Esophagus muscularis mucosa (tissue), 3 donors: ENCODE measurements around the gene CORO2B.

Experiments used
- EP300 ChIP-seq: sonication (generic); formaldehyde crosslinking; IDR thresholded peaks from one replicate; pipeline ENCODE4 v1.6.1; 2017; ENCODE audit warnings: antibody characterized with exemption
- TF ChIP-seq, protein P1 (sequence below), 3 experiments: fragments of 200-600 bp in 2 of 3; fragments of 450-650 bp in 1 of 3; sonication (generic) in 2 of 3; IDR thresholded peaks; one replicate each; pipeline ENCODE4 v1.5.1; 2017 to 2019; ENCODE audit warnings: antibody characterized with exemption in 3 of 3, mild to moderate bottlenecking in 2 of 3, moderate library complexity in 1 of 3

GRCh38 chr15:68601206-68602197 lies 22.7 kb downstream of the CORO2B start:
- TF ChIP-seq, protein P1, sequence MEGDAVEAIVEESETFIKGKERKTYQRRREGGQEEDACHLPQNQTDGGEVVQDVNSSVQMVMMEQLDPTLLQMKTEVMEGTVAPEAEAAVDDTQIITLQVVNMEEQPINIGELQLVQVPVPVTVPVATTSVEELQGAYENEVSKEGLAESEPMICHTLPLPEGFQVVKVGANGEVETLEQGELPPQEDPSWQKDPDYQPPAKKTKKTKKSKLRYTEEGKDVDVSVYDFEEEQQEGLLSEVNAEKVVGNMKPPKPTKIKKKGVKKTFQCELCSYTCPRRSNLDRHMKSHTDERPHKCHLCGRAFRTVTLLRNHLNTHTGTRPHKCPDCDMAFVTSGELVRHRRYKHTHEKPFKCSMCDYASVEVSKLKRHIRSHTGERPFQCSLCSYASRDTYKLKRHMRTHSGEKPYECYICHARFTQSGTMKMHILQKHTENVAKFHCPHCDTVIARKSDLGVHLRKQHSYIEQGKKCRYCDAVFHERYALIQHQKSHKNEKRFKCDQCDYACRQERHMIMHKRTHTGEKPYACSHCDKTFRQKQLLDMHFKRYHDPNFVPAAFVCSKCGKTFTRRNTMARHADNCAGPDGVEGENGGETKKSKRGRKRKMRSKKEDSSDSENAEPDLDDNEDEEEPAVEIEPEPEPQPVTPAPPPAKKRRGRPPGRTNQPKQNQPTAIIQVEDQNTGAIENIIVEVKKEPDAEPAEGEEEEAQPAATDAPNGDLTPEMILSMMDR (IDR thresholded peaks at IDR 0.05), result no peak
- no peak for TF ChIP-seq EP300
